GM23248 (cell line): ENCODE results near the gene LGALS7B.

Experiments
- EZH2 ChIP-seq: fragments of 200-600 bp; sonication (generic); IDR thresholded peaks from 2 replicates; pipeline ENCODE4 v1.6.1; 2018; ENCODE audit warnings: antibody characterized with exemption, mild to moderate bottlenecking; ENCODE audit not compliant: insufficient read depth, poor library complexity, severe bottlenecking
- EZH2phosphoT487 ChIP-seq: fragments of 200-600 bp; sonication (generic); IDR thresholded peaks from 2 replicates; pipeline ENCODE4 v1.6.1; 2018; ENCODE audit warnings: antibody characterized with exemption, moderate library complexity, mild to moderate bottlenecking, low read depth; ENCODE audit not compliant: insufficient read depth

GRCh38 chr19:38826856-38827551 lies 38.0 kb downstream of the LGALS7B start:
- no peak for TF ChIP-seq EZH2
- TF ChIP-seq EZH2phosphoT487, result no peak
